PFSK-1 (cell line): ENCODE data around the gene CLCN7.

Experiments
- POLR2AphosphoS5 ChIP-seq: IDR thresholded peaks from 2 replicates; pipeline ENCODE4 v1.6.1; 2012; ENCODE audit warnings: low read depth, mild to moderate bottlenecking, control low read depth, low read length, moderate library complexity
- REST ChIP-seq, 2 experiments: IDR thresholded peaks; 2 replicates each; pipeline versions ENCODE4 v1.6.1 to v1.8.0; 2011 to 2012; ENCODE audit warnings: low read depth in 2 of 2, low read length in 2 of 2, control low read depth in 1 of 2, inconsistent platforms in 1 of 2, mild to moderate bottlenecking in 1 of 2, moderate library complexity in 1 of 2; ENCODE audit not compliant: insufficient read depth in 1 of 2
- TAF1 ChIP-seq: IDR thresholded peaks from 2 replicates; pipeline ENCODE4 v1.6.1; 2012; ENCODE audit warnings: low read length, control low read depth, borderline replicate concordance; ENCODE audit not compliant: insufficient read depth

GRCh38 chr16:1439058-1439698, 35.6 kb downstream of the CLCN7 start:
- no peak for TF ChIP-seq TAF1
- no peak for TF ChIP-seq POLR2AphosphoS5
- TF ChIP-seq REST (IDR thresholded peaks at IDR 0.05; ENCODE audit: insufficient read depth in 1 of 2, low read depth in 2 of 2, low read length in 2 of 2), result no peak
